HG03025 (cell line): ENCODE data around the gene DHX29.
A peak's percentile ranks its signal among the peaks of the same experiment; 100 is the strongest.

Experiments
- ATAC-seq: cut with Tn5 transposase; IDR thresholded peaks from one replicate; pipeline ENCODE4 v1.9.1; 2021; ENCODE audit warnings: mild to moderate bottlenecking, moderate library complexity; ENCODE audit not compliant: unreplicated experiment, low FRiP score

DHX29 gene

GRCh38 chr5:55316289-55316688 is 8.8 kb upstream of the DHX29 start:
- no peak for ATAC-seq

GRCh38 chr5:55313870-55314617 is 6.5 kb upstream of the DHX29 start:
- ATAC-seq = no peak

- ATAC-seq = peak; percentile 3
Measured at GRCh38 chr5:55308254-55308836, 851 bp upstream of the DHX29 start.

- ATAC-seq = no peak
Measured at GRCh38 chr5:55306641-55307382, 682 bp downstream of the DHX29 start.

- no peak for ATAC-seq
Measured at GRCh38 chr5:55305345-55305744, 2.1 kb downstream of the DHX29 start.

GRCh38 chr5:55304584-55304983 is 2.9 kb downstream of the DHX29 start:
- no peak for ATAC-seq

GRCh38 chr5:55303238-55303690 is 4.2 kb downstream of the DHX29 start:
- no peak for ATAC-seq

- no peak for ATAC-seq
Measured at GRCh38 chr5:55300890-55301289, 6.6 kb downstream of the DHX29 start.

- ATAC-seq = no peak
Measured at GRCh38 chr5:55294935-55295334, 12.6 kb downstream of the DHX29 start.

- ATAC-seq = no peak
Measured at GRCh38 chr5:55290991-55291390, 16.5 kb downstream of the DHX29 start.

- no peak for ATAC-seq
Measured at GRCh38 chr5:55289808-55290207, 17.7 kb downstream of the DHX29 start.

- ATAC-seq = no peak
Measured at GRCh38 chr5:55286411-55286933, 21.0 kb downstream of the DHX29 start.

- ATAC-seq = no peak
Measured at GRCh38 chr5:55278778-55279177, 28.7 kb downstream of the DHX29 start.

GRCh38 chr5:55276771-55277170 is 30.7 kb downstream of the DHX29 start:
- no peak for ATAC-seq

GRCh38 chr5:55258339-55258738 is 49.2 kb downstream of the DHX29 start:
- ATAC-seq = no peak

- ATAC-seq = no peak
Measured at GRCh38 chr5:55254802-55255201, 52.7 kb downstream of the DHX29 start.

- no peak for ATAC-seq
Measured at GRCh38 chr5:55250064-55250463, 57.4 kb downstream of the DHX29 start.

- ATAC-seq = no peak
Measured at GRCh38 chr5:55241746-55242145, 65.7 kb downstream of the DHX29 start.

- no peak for ATAC-seq
Measured at GRCh38 chr5:55236800-55237199, 70.7 kb downstream of the DHX29 start.

GRCh38 chr5:55234121-55234700 is 73.3 kb downstream of the DHX29 start:
- ATAC-seq = peak; percentile 5
